ENCODE results near the gene GPN2.

GRCh38 chr1:26833432-26834405 is 56.4 kb downstream of the GPN2 start:
- TF ChIP-seq EZH2 (optimal IDR thresholded peaks at IDR 0.05; ENCODE audit: low read depth, low read length) (no peak), CTCF (IDR thresholded peaks at IDR 0.05; ENCODE audit: low read length) (peak; percentile 52)
